ENCODE measurements around the gene F13A1. TPM values are rescaled to one million over a fixed set of nuclear protein-coding genes. Genes with fewer than 3 reads are reported as not detected.

The F13A1 gene
- total and polyA plus RNA-seq, 2 of the 8 experiments (the other 6 are each of a cell fraction or from before 2014, with no cell fraction given) = 0.57 to 1.5 TPM

- Histone ChIP-seq H3K9me3 (ENCODE audit: insufficient read depth in 2 of 2, low read depth in 1 of 2, low read length in 1 of 2) (no peaks in the 10 kb centered on the region), H3K18ac (ENCODE audit: extremely low read depth, low read length) (no peak overlapping the region), H3K14ac (ENCODE audit: insufficient read length) (no peak overlapping the region), H2AFZ (ENCODE audit: low read length) (no peak overlapping the region), H3K4me2 (ENCODE audit: insufficient read depth in 1 of 2, low read depth in 2 of 2, low read length in 2 of 2) (no peak overlapping the region), H2BK5ac (ENCODE audit: low read depth, low read length) (no peak overlapping the region), H2BK20ac (ENCODE audit: low read length) (no peak overlapping the region), H3K23me2 (ENCODE audit: low read depth, low read length) (no peaks in the 10 kb centered on the region), H3K27me3 (replicated peaks in 1 of 4; ENCODE audit: control insufficient read depth in 3 of 4, extremely low read depth in 1 of 4, insufficient read depth in 3 of 4, low read length in 3 of 4) (no peaks in the 10 kb centered on the region), H2BK120ac (replicated peaks; ENCODE audit: low read depth, low read length) (no peak overlapping the region), H2AK5ac (ENCODE audit: low read depth, low read length) (no peak overlapping the region), H3K23ac (ENCODE audit: insufficient read length) (no peak overlapping the region), H2BK12ac (ENCODE audit: low read depth, low read length) (no peak overlapping the region), H4K5ac (ENCODE audit: insufficient read length, low read depth, low read length) (no peak overlapping the region), H3K4me3 (ENCODE audit: extremely low read depth in 1 of 4, insufficient read depth in 2 of 4, low read depth in 3 of 4, low read length in 4 of 4) (no peak overlapping the region), H3K79me2 (ENCODE audit: control insufficient read depth in 1 of 2, insufficient read depth in 2 of 2, low read length in 2 of 2) (no peaks in the 10 kb centered on the region), H2BK15ac (ENCODE audit: low read length) (no peak overlapping the region), H3K79me1 (ENCODE audit: low read depth, low read length) (no peaks in the 10 kb centered on the region), H3K27ac (ENCODE audit: low read depth, low read length) (no peak overlapping the region), H4K8ac (ENCODE audit: extremely low read depth, insufficient read depth, low read length) (no peak overlapping the region), H3K4me1 (replicated peaks in 1 of 4; ENCODE audit: control insufficient read depth in 3 of 4, insufficient read depth in 4 of 4, low read length in 3 of 4) (peaks cover 0 to 4% (median 0%) of the 10 kb centered on the region in 4 experiments; a peak in 1 of 7 replicates), H3K4ac (replicated peaks; ENCODE audit: insufficient read length, low read depth, low read length) (no peak overlapping the region), H4K20me1 (replicated peaks in 1 of 2; ENCODE audit: control insufficient read depth in 1 of 2, insufficient read depth in 2 of 2, low read length in 2 of 2) (no peaks in the 10 kb centered on the region), H3K56ac (replicated peaks; ENCODE audit: insufficient read length, low read depth, low read length) (no peak overlapping the region), H4K91ac (replicated peaks; ENCODE audit: insufficient read length, low read length) (no peak overlapping the region), H3K36me3 (ENCODE audit: control insufficient read depth in 2 of 4, insufficient read depth in 4 of 4, low read length in 3 of 4) (no peaks in the 10 kb centered on the region), H3K9ac (replicated peaks in 1 of 4; ENCODE audit: extremely low read depth in 1 of 4, low read depth in 3 of 4, low read length in 3 of 4) (no peak overlapping the region)
- POLR2A ChIA-PET (ENCODE audit: partially characterized antibody) = no interaction called here
- DNase-seq (ENCODE audit: low read depth in 1 of 2, low spot score in 2 of 2) = no peak
- CTCF ChIA-PET (ENCODE audit: partially characterized antibody) = interaction anchor here (0.7 kb wide), 1 partner anchor 256 kb away, joined by 3 read pairs; no protein-coding TSS in a partner anchor
- TF ChIP-seq PHF8 (conservative IDR thresholded peaks at IDR 0.05; ENCODE audit: low read depth, low read length) (no peak), SAP30 (IDR thresholded peaks at IDR 0.05; ENCODE audit: insufficient read depth, insufficient replicate concordance, low read length) (no peak), SP1 (IDR thresholded peaks at IDR 0.05; ENCODE audit: low read depth, low read length) (no peak), CEBPB (IDR thresholded peaks at IDR 0.05; ENCODE audit: low read depth, low read length) (no peak), BRCA1 (IDR thresholded peaks at IDR 0.05; ENCODE audit: low read depth, low read length) (no peak), YY1 (IDR thresholded peaks at IDR 0.05; ENCODE audit: low read depth, low read length) (no peak), RAD21 (IDR thresholded peaks at IDR 0.05 in 1 of 2, conservative IDR thresholded peaks at IDR 0.05 in 1 of 2; ENCODE audit: low read depth in 2 of 2, low read length in 2 of 2) (no peak), GABPA (IDR thresholded peaks at IDR 0.05; ENCODE audit: borderline replicate concordance, insufficient read depth, low read length) (no peak)
- 86% methylated on average over 5 of the region's 6 CpGs; no CpG with 5 or more reads in 1 of the 2 experiments for WGBS, 2 experiments (ENCODE audit: extremely low coverage in 1 of 2, insufficient coverage in 1 of 2, insufficient read length in 1 of 2, insufficient replicate concordance in 2 of 2, low coverage in 1 of 2, low lambda C conversion rate in 2 of 2, missing lambda C conversion rate in 1 of 2)
- no peak for FAIRE-seq
These were observed 7.5 kb downstream of the F13A1 start for GRCh38 chr6:6312901-6313441.

All from H1 (cell line).